Heart left ventricle (tissue), 13 donors: ENCODE measurements around the gene AFF3.

Experiments used
- POLR2A ChIP-seq, 2 donors: fragments of 450-650 bp; IDR thresholded peaks; one replicate each; pipeline ENCODE4 v1.6.1; 2017; ENCODE audit warnings: antibody characterized with exemption in 2 of 2, mild to moderate bottlenecking in 2 of 2, moderate library complexity in 2 of 2
- TF ChIP-seq, protein P1 (sequence below), 12 donors: fragments of 200-600 bp; sonication (generic) in 4 of 12; IDR thresholded peaks; one replicate each; pipeline versions ENCODE4 v1.5.0 to v1.8.0; 2018 to 2022; ENCODE audit warnings: antibody characterized with exemption in 12 of 12, mild to moderate bottlenecking in 5 of 12
- donor health status: ischemic (EF 13 %, LVEDD 7.1; RV severe dilation, severe dysfunction).
- donor health status: DM: no; HTN: yes; CAD: no.
- donor health status: DM: no; HTN: no; CAD: no.
- donor health status: ischemic (EF 25% LVEDD 6.9; RV normal size, moderate dysfunction).
- donor health status: ischemic (EF 25% LVEDD 5.7; RV mildly dilated, moderate dysfunction).
- donor health status: ischemic (EF 35%, LVEDD 5.7; RV mildly dilated, moderate dysfunction).
- donor health status: nonischemic (EF 11% LVEDD 7.7; RV severe dilation, severe dysfunction).
- donor health status: DM: yes; HTN: yes; CAD: no.
- donor health status: PGD.
- donor health status: ischemic (EF 29% LVEDD 5.4; RV normal size, mild dysfunction).
- donor health status: nonischemic (EF 23%, LVEDD 6.1; RV moderate dilation, normal function).

GRCh38 chr2:99607454-99607853 lies 534.9 kb downstream of the AFF3 start:
- TF ChIP-seq, protein P1, sequence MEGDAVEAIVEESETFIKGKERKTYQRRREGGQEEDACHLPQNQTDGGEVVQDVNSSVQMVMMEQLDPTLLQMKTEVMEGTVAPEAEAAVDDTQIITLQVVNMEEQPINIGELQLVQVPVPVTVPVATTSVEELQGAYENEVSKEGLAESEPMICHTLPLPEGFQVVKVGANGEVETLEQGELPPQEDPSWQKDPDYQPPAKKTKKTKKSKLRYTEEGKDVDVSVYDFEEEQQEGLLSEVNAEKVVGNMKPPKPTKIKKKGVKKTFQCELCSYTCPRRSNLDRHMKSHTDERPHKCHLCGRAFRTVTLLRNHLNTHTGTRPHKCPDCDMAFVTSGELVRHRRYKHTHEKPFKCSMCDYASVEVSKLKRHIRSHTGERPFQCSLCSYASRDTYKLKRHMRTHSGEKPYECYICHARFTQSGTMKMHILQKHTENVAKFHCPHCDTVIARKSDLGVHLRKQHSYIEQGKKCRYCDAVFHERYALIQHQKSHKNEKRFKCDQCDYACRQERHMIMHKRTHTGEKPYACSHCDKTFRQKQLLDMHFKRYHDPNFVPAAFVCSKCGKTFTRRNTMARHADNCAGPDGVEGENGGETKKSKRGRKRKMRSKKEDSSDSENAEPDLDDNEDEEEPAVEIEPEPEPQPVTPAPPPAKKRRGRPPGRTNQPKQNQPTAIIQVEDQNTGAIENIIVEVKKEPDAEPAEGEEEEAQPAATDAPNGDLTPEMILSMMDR (IDR thresholded peaks at IDR 0.05): no peak
- no peak for TF ChIP-seq POLR2A (IDR thresholded peaks at IDR 0.05)
